ENCODE results near the gene RASL11B. TPM values are rescaled to one million over a fixed set of nuclear protein-coding genes. Genes with fewer than 3 reads are reported as not detected.

RASL11B gene
- polyA plus RNA-seq, 1 experiment, result 0.20 TPM

GRCh38 chr4:52877694-52878093 lies 15.6 kb downstream of the RASL11B start:
- Histone ChIP-seq H3K4me3 (ENCODE audit: low read depth, low read length) (no peak overlapping the region), H3K27me3 (ENCODE audit: control insufficient read depth, insufficient read depth, low read length) (no peaks in the 10 kb centered on the region), H3K36me3 (ENCODE audit: control insufficient read depth, insufficient read depth, low read length) (no peaks in the 10 kb centered on the region)
- TF ChIP-seq, protein P1, sequence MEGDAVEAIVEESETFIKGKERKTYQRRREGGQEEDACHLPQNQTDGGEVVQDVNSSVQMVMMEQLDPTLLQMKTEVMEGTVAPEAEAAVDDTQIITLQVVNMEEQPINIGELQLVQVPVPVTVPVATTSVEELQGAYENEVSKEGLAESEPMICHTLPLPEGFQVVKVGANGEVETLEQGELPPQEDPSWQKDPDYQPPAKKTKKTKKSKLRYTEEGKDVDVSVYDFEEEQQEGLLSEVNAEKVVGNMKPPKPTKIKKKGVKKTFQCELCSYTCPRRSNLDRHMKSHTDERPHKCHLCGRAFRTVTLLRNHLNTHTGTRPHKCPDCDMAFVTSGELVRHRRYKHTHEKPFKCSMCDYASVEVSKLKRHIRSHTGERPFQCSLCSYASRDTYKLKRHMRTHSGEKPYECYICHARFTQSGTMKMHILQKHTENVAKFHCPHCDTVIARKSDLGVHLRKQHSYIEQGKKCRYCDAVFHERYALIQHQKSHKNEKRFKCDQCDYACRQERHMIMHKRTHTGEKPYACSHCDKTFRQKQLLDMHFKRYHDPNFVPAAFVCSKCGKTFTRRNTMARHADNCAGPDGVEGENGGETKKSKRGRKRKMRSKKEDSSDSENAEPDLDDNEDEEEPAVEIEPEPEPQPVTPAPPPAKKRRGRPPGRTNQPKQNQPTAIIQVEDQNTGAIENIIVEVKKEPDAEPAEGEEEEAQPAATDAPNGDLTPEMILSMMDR (IDR thresholded peaks at IDR 0.05; ENCODE audit: insufficient read depth, low read depth, low read length), result no peak
- CTCF ChIA-PET, result no interaction called here
- POLR2A ChIA-PET, result no interaction called here
- DNase-seq (ENCODE audit: low read depth), result no peak

DNA sequence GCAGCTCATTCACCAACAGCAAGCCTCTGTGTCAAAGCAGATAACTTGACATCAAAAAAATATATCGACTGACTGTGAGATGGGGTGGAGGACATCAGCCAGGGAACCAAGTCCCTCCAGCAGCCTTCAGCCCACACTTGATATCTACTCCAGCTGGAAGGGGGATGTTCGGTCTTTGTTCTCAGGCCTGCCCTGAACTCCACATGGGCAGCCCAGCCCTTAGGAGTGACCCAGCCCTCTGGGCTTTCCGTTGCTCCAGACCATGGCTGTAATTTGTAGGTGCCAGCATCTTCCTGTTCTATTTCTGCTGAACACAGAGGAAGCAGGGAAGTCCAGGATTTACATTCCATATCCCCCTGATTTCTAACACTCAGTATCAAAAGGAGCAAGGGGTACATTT lies 17.4 kb downstream of the RASL11B start:
- TF ChIP-seq, protein P1 (IDR thresholded peaks at IDR 0.05; ENCODE audit: insufficient read depth, low read depth, low read length), result no peak
- ChIA-PET CTCF (no interaction called here), POLR2A (no interaction called here)
- no peaks in the 10 kb centered on the region for H3K36me3 ChIP-seq (ENCODE audit: control insufficient read depth, insufficient read depth, low read length)
- no peak for DNase-seq (ENCODE audit: low read depth)
- no peaks in the 10 kb centered on the region for H3K27me3 ChIP-seq (ENCODE audit: control insufficient read depth, insufficient read depth, low read length)
- H3K4me3 ChIP-seq (ENCODE audit: low read depth, low read length), result no peak overlapping the region

DNA sequence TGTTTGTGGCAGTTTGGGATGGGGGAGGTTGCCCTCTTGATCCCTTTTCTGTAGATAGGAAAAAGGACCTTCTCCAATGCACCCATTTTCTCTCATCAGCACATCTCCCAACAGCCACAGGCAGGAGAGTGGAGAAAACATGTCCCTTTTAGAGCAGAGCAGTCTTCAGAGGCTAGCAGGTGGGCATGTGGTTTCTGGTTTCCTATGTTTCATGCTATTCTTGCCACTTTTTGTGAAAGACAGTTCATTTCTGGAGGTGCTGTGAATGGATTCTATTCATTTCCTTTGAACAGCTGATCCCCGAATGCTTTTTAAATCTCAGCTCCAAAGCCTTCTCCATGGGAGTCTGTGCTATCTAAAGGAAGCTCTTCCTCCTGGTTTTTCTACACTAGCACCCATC lies 18.9 kb downstream of the RASL11B start:
- ChIA-PET CTCF (no interaction called here), POLR2A (interaction anchor here (0.9 kb wide), 1 partner anchor 169 kb away, joined by 3 read pairs; no protein-coding TSS in a partner anchor)
- Histone ChIP-seq H3K4me3 (ENCODE audit: low read depth, low read length) (no peak overlapping the region), H3K27me3 (ENCODE audit: control insufficient read depth, insufficient read depth, low read length) (no peaks in the 10 kb centered on the region), H3K36me3 (ENCODE audit: control insufficient read depth, insufficient read depth, low read length) (no peaks in the 10 kb centered on the region)
- TF ChIP-seq, protein P1 (IDR thresholded peaks at IDR 0.05; ENCODE audit: insufficient read depth, low read depth, low read length), result no peak
- no peak for DNase-seq (ENCODE audit: low read depth)

GRCh38 chr4:52883183-52883621 lies 21.1 kb downstream of the RASL11B start:
- POLR2A ChIA-PET, result no interaction called here
- no peak for DNase-seq (ENCODE audit: low read depth)
- TF ChIP-seq, protein P1 (IDR thresholded peaks at IDR 0.05; ENCODE audit: insufficient read depth, low read depth, low read length), result no peak
- H3K27me3 ChIP-seq (ENCODE audit: control insufficient read depth, insufficient read depth, low read length), result no peaks in the 10 kb centered on the region
- no peak overlapping the region for H3K4me3 ChIP-seq (ENCODE audit: low read depth, low read length)
- no peaks in the 10 kb centered on the region for H3K36me3 ChIP-seq (ENCODE audit: control insufficient read depth, insufficient read depth, low read length)
- CTCF ChIA-PET, result interaction anchor here (1.1 to 1.7 kb wide), 3 partner anchors 10 to 60 kb away, joined by 3 to 6 read pairs (median 4); no protein-coding TSS in a partner anchor

GRCh38 chr4:52883707-52884669 lies 21.9 kb downstream of the RASL11B start:
- ChIA-PET POLR2A (no interaction called here), CTCF (interaction anchor here (0.7 to 1.7 kb wide), 4 partner anchors 9 to 59 kb away, joined by 3 to 6 read pairs (median 4); no protein-coding TSS in a partner anchor)
- DNase-seq (ENCODE audit: low read depth), result no peak
- Histone ChIP-seq H3K4me3 (ENCODE audit: low read depth, low read length) (no peak overlapping the region), H3K27me3 (ENCODE audit: control insufficient read depth, insufficient read depth, low read length) (no peaks in the 10 kb centered on the region), H3K36me3 (ENCODE audit: control insufficient read depth, insufficient read depth, low read length) (no peaks in the 10 kb centered on the region)
- TF ChIP-seq, protein P1 (IDR thresholded peaks at IDR 0.05; ENCODE audit: insufficient read depth, low read depth, low read length), result no peak

Measured in BJ (cell line).